WTC11 (cell line): ENCODE data around the gene REEP6. TPM values are rescaled to one million over a fixed set of nuclear protein-coding genes. Genes with fewer than 3 reads are reported as not detected.

Experiments
- ATAC-seq: fragments of 200-7000 bp; cut with Tn5 transposase; 2 replicates; pipeline ENCODE4 v1.10.0; 2021; ENCODE audit warnings: mild to moderate bottlenecking, moderate library complexity
- CTCF ChIA-PET: fragments of 300-600 bp; sonication (Branson Sonifier 250); formaldehyde crosslinking; loops from one replicate; lab custom pipeline; 2021; ENCODE audit warnings: antibody characterized with exemption; lab: Charles Lee
- POLR2A ChIA-PET: fragments of 350-600 bp; sonication (Branson Sonifier 250); formaldehyde crosslinking; loops from one replicate; lab custom pipeline; 2021; ENCODE audit warnings: antibody characterized with exemption; lab: Charles Lee
- DNase-seq: peaks from one replicate; pipeline ENCODE4 v3.0.0; 2021; ENCODE audit warnings: low spot score
- H3K27ac Mint-ChIP-seq: 2 replicates; pipeline ENCODE4 v1.8.0; 2021; ENCODE audit warnings: mixed read lengths
- H3K27me3 Mint-ChIP-seq: 2 replicates; pipeline ENCODE4 v1.8.0; 2021; ENCODE audit warnings: low read depth, mild to moderate bottlenecking, moderate library complexity, mixed read lengths
- H3K36me3 Mint-ChIP-seq: 2 replicates; pipeline ENCODE4 v1.8.0; 2021; ENCODE audit warnings: mixed read lengths
- H3K4me1 Mint-ChIP-seq: 2 replicates; pipeline ENCODE4 v1.8.0; 2022; ENCODE audit warnings: mixed read lengths
- H3K4me3 Mint-ChIP-seq: 2 replicates; pipeline ENCODE4 v1.8.0; 2021; ENCODE audit warnings: mild to moderate bottlenecking, moderate library complexity, mixed read lengths
- H3K9me3 Mint-ChIP-seq: 2 replicates; pipeline ENCODE4 v1.8.0; 2021; ENCODE audit warnings: mixed read lengths
- AR ChIP-seq: fragments of 250-450 bp; sonication (Bioruptor Pico); IDR thresholded peaks from 2 replicates; pipeline ENCODE4 v1.9.0; 2021; ENCODE audit warnings: mild to moderate bottlenecking
- ATF2 ChIP-seq: sonication (generic); formaldehyde crosslinking; IDR thresholded peaks from 2 replicates; pipeline ENCODE4 v1.8.1; 2022; ENCODE audit warnings: low read depth, missing genetic modification reagents, borderline replicate concordance
- EMX1 ChIP-seq: fragments of 250-450 bp; sonication (Bioruptor Pico); IDR thresholded peaks from 2 replicates; pipeline ENCODE4 v1.8.0; 2021; ENCODE audit warnings: mild to moderate bottlenecking
- GTF2I ChIP-seq: fragments of 250-450 bp; sonication (Bioruptor Pico); conservative IDR thresholded peaks from 2 replicates; pipeline ENCODE4 v1.4.0; 2021; ENCODE audit warnings: mild to moderate bottlenecking
- JUN ChIP-seq: sonication (generic); formaldehyde crosslinking; IDR thresholded peaks from 2 replicates; pipeline ENCODE4 v1.8.0; 2023; ENCODE audit warnings: mild to moderate bottlenecking, missing genetic modification reagents
- NFATC4 ChIP-seq: fragments of 250-450 bp; sonication (Bioruptor Pico); IDR thresholded peaks from 2 replicates; pipeline ENCODE4 v1.9.0; 2021; ENCODE audit warnings: mild to moderate bottlenecking
- NFYB ChIP-seq: sonication (generic); formaldehyde crosslinking; conservative IDR thresholded peaks from 2 replicates; pipeline ENCODE4 v1.8.0; 2022; ENCODE audit warnings: low read depth, missing genetic modification reagents
- NR1H2 ChIP-seq: sonication (generic); formaldehyde crosslinking; IDR thresholded peaks from 2 replicates; pipeline ENCODE4 v1.9.0; 2021; ENCODE audit warnings: mild to moderate bottlenecking, moderate library complexity, missing genetic modification reagents
- PRDM15 ChIP-seq: sonication (generic); formaldehyde crosslinking; IDR thresholded peaks from 2 replicates; pipeline ENCODE4 v1.8.0; 2022; ENCODE audit warnings: missing genetic modification reagents
- SP1 ChIP-seq: sonication (generic); formaldehyde crosslinking; conservative IDR thresholded peaks from 2 replicates; pipeline ENCODE4 v1.8.1; 2022; ENCODE audit warnings: missing genetic modification reagents
- TP53 ChIP-seq: sonication (generic); formaldehyde crosslinking; IDR thresholded peaks from 2 replicates; pipeline ENCODE4 v1.8.1; 2023; ENCODE audit warnings: mild to moderate bottlenecking, missing genetic modification reagents
- ZBTB21 ChIP-seq: sonication (generic); formaldehyde crosslinking; IDR thresholded peaks from 2 replicates; pipeline ENCODE4 v1.8.1; 2023; ENCODE audit warnings: mild to moderate bottlenecking, missing genetic modification reagents, borderline replicate concordance
- ZNF121 ChIP-seq: sonication (generic); formaldehyde crosslinking; IDR thresholded peaks from 2 replicates; pipeline ENCODE4 v1.8.0; 2023; ENCODE audit warnings: missing genetic modification reagents
- ZNF416 ChIP-seq: fragments of 250-450 bp; sonication (Bioruptor Pico); IDR thresholded peaks from 2 replicates; pipeline ENCODE4 v1.9.0; 2021; ENCODE audit warnings: mild to moderate bottlenecking, inconsistent platforms
- ZNF671 ChIP-seq: fragments of 250-450 bp; sonication (Bioruptor Pico); IDR thresholded peaks from 2 replicates; pipeline ENCODE4 v1.8.0; 2021; ENCODE audit warnings: mild to moderate bottlenecking
- total RNA-seq: library from RNA; stranded (reverse); gene quantifications from 3 replicates; pipeline ENCODE4 v1.2.3, GENCODE V29; 2021
- TF ChIP-seq, protein P1 (sequence below): sonication (generic); formaldehyde crosslinking; IDR thresholded peaks from 2 replicates; pipeline ENCODE4 v1.8.1; 2023; ENCODE audit warnings: mild to moderate bottlenecking, missing genetic modification reagents
- TF ChIP-seq, protein P2 (sequence below): fragments of 200-600 bp; IDR thresholded peaks from 2 replicates; pipeline ENCODE4 v1.8.0; 2022; ENCODE audit warnings: antibody characterized with exemption
- TF ChIP-seq, protein P3 (sequence below): sonication (generic); formaldehyde crosslinking; IDR thresholded peaks from 2 replicates; pipeline ENCODE4 v1.8.1; 2023; ENCODE audit warnings: mild to moderate bottlenecking, missing genetic modification reagents, moderate library complexity

REEP6 gene
- total RNA-seq, 1 experiment from 2014 or later, result 17.0 TPM

- peak overlapping the region; percentile 36 for H3K4me3 Mint-ChIP-seq
- H3K9me3 Mint-ChIP-seq, result peaks cover 14% of the 10 kb centered on the region
- TF ChIP-seq, protein P1, sequence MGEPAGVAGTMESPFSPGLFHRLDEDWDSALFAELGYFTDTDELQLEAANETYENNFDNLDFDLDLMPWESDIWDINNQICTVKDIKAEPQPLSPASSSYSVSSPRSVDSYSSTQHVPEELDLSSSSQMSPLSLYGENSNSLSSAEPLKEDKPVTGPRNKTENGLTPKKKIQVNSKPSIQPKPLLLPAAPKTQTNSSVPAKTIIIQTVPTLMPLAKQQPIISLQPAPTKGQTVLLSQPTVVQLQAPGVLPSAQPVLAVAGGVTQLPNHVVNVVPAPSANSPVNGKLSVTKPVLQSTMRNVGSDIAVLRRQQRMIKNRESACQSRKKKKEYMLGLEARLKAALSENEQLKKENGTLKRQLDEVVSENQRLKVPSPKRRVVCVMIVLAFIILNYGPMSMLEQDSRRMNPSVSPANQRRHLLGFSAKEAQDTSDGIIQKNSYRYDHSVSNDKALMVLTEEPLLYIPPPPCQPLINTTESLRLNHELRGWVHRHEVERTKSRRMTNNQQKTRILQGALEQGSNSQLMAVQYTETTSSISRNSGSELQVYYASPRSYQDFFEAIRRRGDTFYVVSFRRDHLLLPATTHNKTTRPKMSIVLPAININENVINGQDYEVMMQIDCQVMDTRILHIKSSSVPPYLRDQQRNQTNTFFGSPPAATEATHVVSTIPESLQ (CRISPR knock-in tag), result no peak
- TF ChIP-seq TP53 (CRISPR knock-in tag), result no peak
- 0 out of 2 replicates have a peak, but pooled peaks have one; percentile 11 for TF ChIP-seq GTF2I (CRISPR knock-in tag)
- no peak for TF ChIP-seq PRDM15 (CRISPR knock-in tag)
- TF ChIP-seq, protein P2, sequence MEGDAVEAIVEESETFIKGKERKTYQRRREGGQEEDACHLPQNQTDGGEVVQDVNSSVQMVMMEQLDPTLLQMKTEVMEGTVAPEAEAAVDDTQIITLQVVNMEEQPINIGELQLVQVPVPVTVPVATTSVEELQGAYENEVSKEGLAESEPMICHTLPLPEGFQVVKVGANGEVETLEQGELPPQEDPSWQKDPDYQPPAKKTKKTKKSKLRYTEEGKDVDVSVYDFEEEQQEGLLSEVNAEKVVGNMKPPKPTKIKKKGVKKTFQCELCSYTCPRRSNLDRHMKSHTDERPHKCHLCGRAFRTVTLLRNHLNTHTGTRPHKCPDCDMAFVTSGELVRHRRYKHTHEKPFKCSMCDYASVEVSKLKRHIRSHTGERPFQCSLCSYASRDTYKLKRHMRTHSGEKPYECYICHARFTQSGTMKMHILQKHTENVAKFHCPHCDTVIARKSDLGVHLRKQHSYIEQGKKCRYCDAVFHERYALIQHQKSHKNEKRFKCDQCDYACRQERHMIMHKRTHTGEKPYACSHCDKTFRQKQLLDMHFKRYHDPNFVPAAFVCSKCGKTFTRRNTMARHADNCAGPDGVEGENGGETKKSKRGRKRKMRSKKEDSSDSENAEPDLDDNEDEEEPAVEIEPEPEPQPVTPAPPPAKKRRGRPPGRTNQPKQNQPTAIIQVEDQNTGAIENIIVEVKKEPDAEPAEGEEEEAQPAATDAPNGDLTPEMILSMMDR, result peak; percentile 77
- no peak for TF ChIP-seq NFATC4
- TF ChIP-seq ZNF671 (CRISPR knock-in tag), result no peak
- TF ChIP-seq ZNF416, result no peak
- DNase-seq (peak; percentile 74), ATAC-seq (peak; percentile 49)
- POLR2A ChIA-PET, result no interaction called here
- H3K36me3 Mint-ChIP-seq, result no peaks in the 10 kb centered on the region
- CTCF ChIA-PET, result interaction anchor here (0.5 to 1.8 kb wide), 6 partner anchors 10 to 1100 kb away, joined by 3 to 8 read pairs (median 4); partner anchors contain the start of gene PLK5
- H3K4me1 Mint-ChIP-seq, result no peaks in the 10 kb centered on the region
- H3K27ac Mint-ChIP-seq, result no peak overlapping the region
- H3K27me3 Mint-ChIP-seq, result peaks cover 49% of the 10 kb centered on the region
These were observed 22.7 kb downstream of the REEP6 start for GRCh38 chr19:1513499-1514294.

DNA sequence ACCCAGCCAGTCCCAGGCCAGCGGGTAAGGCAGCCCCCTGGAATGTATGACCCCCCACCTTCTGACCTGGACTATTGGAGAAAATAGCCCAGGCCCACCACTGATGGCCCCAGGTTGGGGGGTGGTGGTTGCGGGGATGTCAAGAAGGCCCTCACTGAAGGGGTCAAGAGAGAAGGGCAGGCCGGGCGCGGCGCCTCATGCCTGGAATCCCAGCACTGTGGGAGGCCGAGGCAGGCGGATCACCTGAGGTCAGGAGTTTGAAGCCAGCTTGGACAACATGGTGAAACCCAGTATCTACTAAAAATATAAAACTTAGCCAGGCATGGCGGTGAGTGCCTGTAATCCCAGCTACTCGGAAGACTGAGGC lies 23.3 kb downstream of the REEP6 start:
- no peak for ATAC-seq
- Mint-ChIP-seq H3K36me3 (no peaks in the 10 kb centered on the region), H3K9me3 (peaks cover 14% of the 10 kb centered on the region), H3K4me3 (peak overlapping the region; percentile 36; the same call in 1 of the 2 replicates), H3K4me1 (no peaks in the 10 kb centered on the region), H3K27me3 (peaks cover 43% of the 10 kb centered on the region), H3K27ac (no peak overlapping the region)
- POLR2A ChIA-PET, result no interaction called here
- CTCF ChIA-PET, result interaction anchor here (0.7 to 1.8 kb wide), 7 partner anchors 9 to 1099 kb away, joined by 3 to 8 read pairs (median 4); partner anchors contain the start of gene PLK5
- TF ChIP-seq JUN (CRISPR knock-in tag), result no peak
- TF ChIP-seq ATF2 (CRISPR knock-in tag), result no peak
- no peak for TF ChIP-seq NR1H2 (CRISPR knock-in tag)
- no peak for TF ChIP-seq ZNF121 (CRISPR knock-in tag)
- no peak for TF ChIP-seq AR (CRISPR knock-in tag)
- TF ChIP-seq EMX1, result no peak
- TF ChIP-seq, protein P3, sequence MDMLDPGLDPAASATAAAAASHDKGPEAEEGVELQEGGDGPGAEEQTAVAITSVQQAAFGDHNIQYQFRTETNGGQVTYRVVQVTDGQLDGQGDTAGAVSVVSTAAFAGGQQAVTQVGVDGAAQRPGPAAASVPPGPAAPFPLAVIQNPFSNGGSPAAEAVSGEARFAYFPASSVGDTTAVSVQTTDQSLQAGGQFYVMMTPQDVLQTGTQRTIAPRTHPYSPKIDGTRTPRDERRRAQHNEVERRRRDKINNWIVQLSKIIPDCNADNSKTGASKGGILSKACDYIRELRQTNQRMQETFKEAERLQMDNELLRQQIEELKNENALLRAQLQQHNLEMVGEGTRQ (CRISPR knock-in tag), result no peak
- no peak for TF ChIP-seq ZBTB21 (CRISPR knock-in tag)
- no peak for TF ChIP-seq SP1
- no peak for TF ChIP-seq NFYB (CRISPR knock-in tag)
- no peak for DNase-seq
